Activated CD8-positive, alpha-beta T cell treated with anti-CD3 and anti-CD28 coated beads for 36 hours (primary cell): Measurements from ENCODE around the gene SMPD2. TPM values are rescaled to one million over a fixed set of nuclear protein-coding genes. Genes with fewer than 3 reads are reported as not detected.

Experiments used
- ATAC-seq: fragments of 200-7000 bp; cut with Tn5 transposase; one replicate; pipeline ENCODE4 v1.10.0; 2021; ENCODE audit warnings: mild to moderate bottlenecking, moderate library complexity
- CTCF ChIA-PET: fragments of 350-600 bp; sonication (Branson Sonifier 250); formaldehyde crosslinking; loops from one replicate; lab custom pipeline; 2021; ENCODE audit warnings: antibody characterized with exemption; lab: Charles Lee
- POLR2A ChIA-PET: fragments of 350-600 bp; sonication (Branson Sonifier 250); formaldehyde crosslinking; loops from one replicate; lab custom pipeline; 2021; ENCODE audit warnings: antibody characterized with exemption; lab: Charles Lee
- DNase-seq: peaks from one replicate; pipeline ENCODE4 v3.0.0-alpha.2; 2020
- H3K27ac Mint-ChIP-seq: one replicate; pipeline ENCODE4 v1.8.0; 2021; ENCODE audit warnings: mild to moderate bottlenecking, mixed read lengths
- H3K27me3 Mint-ChIP-seq: one replicate; pipeline ENCODE4 v1.8.0; 2021; ENCODE audit warnings: mixed read lengths
- H3K36me3 Mint-ChIP-seq: one replicate; pipeline ENCODE4 v1.8.0; 2021; ENCODE audit warnings: low read depth, mixed read lengths
- H3K4me1 Mint-ChIP-seq: one replicate; pipeline ENCODE4 v1.8.0; 2021; ENCODE audit warnings: low read depth, mixed read lengths
- H3K4me3 Mint-ChIP-seq: one replicate; pipeline ENCODE4 v1.8.0; 2021; ENCODE audit warnings: mild to moderate bottlenecking, moderate library complexity, mixed read lengths
- H3K9me3 Mint-ChIP-seq: one replicate; pipeline ENCODE4 v1.8.0; 2021; ENCODE audit warnings: mixed read lengths
- CTCF ChIP-seq: fragments of 200-600 bp; IDR thresholded peaks from one replicate; pipeline ENCODE4 v1.8.0; 2022; ENCODE audit warnings: antibody characterized with exemption, mild to moderate bottlenecking
- intact Hi-C: fragments of 100-400 bp; cut with micrococcal nuclease; formaldehyde crosslinking; loops from one replicate; pipeline ENCODE4 v1.10.0; 2022
- total RNA-seq, 2 experiments: library from RNA; stranded (reverse); gene quantifications; one replicate each; pipeline ENCODE4 v1.2.3, GENCODE V29; 2021

Gene SMPD2
- total RNA-seq, 2 experiments from 2014 or later: 8.7 to 9.6 TPM

DNA sequence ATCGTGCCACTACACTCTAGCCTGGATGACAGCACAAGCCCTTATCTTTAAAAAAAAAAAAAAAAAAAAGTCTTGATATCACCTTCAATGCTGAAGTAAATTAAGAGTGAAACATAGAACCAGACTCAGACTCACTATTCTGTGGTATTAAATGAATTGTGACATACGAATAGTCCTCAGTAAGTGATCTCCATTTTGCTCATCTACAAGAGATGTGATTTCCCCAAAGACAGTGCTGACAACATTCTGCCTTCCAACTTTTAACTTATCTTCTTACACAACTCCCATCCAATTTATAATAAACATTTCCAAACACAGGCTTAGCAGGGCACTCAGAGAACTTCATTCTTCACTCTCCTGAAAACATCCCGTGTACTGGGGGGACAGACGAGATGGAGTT lies 34.5 kb downstream of the SMPD2 start:
- ChIA-PET CTCF (no interaction called here), POLR2A (interaction anchor here (1.7 to 2.1 kb wide), 2 partner anchors 11 to 93 kb away, joined by 5 to 10 read pairs; partner anchors contain the start of gene CD164)
- Mint-ChIP-seq H3K27ac (peak overlapping the region; percentile 76), H3K9me3 (no peaks in the 10 kb centered on the region), H3K27me3 (no peaks in the 10 kb centered on the region), H3K4me3 (no peak overlapping the region), H3K4me1 (peaks cover 84% of the 10 kb centered on the region), H3K36me3 (peaks cover 85% of the 10 kb centered on the region)
- TF ChIP-seq CTCF: no peak
- ATAC-seq (peak; percentile 17), DNase-seq (no peak)
- intact Hi-C loops: no loop called here

GRCh38 chr6:109475625-109476024 lies 35.1 kb downstream of the SMPD2 start:
- TF ChIP-seq CTCF: no peak
- Mint-ChIP-seq H3K9me3 (no peaks in the 10 kb centered on the region), H3K36me3 (peaks cover 84% of the 10 kb centered on the region), H3K4me3 (no peak overlapping the region), H3K27me3 (no peaks in the 10 kb centered on the region), H3K4me1 (peaks cover 82% of the 10 kb centered on the region), H3K27ac (no peak overlapping the region)
- no peak for ATAC-seq
- no peak for DNase-seq
- CTCF ChIA-PET: no interaction called here
- POLR2A ChIA-PET: interaction anchor here (1.0 to 2.1 kb wide), 4 partner anchors 12 to 94 kb away, joined by 4 to 10 read pairs (median 4); partner anchors contain the start of genes CD164 and MICAL1
- intact Hi-C loops: no loop called here

GRCh38 chr6:109477184-109477583 lies 36.7 kb downstream of the SMPD2 start:
- Mint-ChIP-seq H3K9me3 (no peaks in the 10 kb centered on the region), H3K4me1 (peaks cover 75% of the 10 kb centered on the region), H3K4me3 (peak overlapping the region; percentile 96), H3K27ac (peak overlapping the region; percentile 69), H3K36me3 (peaks cover 86% of the 10 kb centered on the region), H3K27me3 (no peaks in the 10 kb centered on the region)
- intact Hi-C loops: no loop called here
- DNase-seq (no peak), ATAC-seq (no peak)
- POLR2A ChIA-PET: interaction anchor here (1.3 to 1.9 kb wide), 2 partner anchors 16 to 22 kb away, joined by 4 read pairs; partner anchors contain the start of gene MICAL1
- CTCF ChIA-PET: interaction anchor here (1.1 to 1.5 kb wide), 2 partner anchors 51 to 562 kb away, joined by 3 read pairs; no protein-coding TSS in a partner anchor
- TF ChIP-seq CTCF: no peak

- no peak for ATAC-seq
- ChIA-PET POLR2A (interaction anchor here (1.6 kb wide), 1 partner anchor 22 kb away, joined by 6 read pairs; the partner anchor contains the start of gene MICAL1), CTCF (interaction anchor here (1.4 kb wide), 1 partner anchor 9 kb away, joined by 4 read pairs; no protein-coding TSS in a partner anchor)
- Mint-ChIP-seq H3K27ac (peak overlapping the region; percentile 69), H3K4me1 (peaks cover 69% of the 10 kb centered on the region), H3K4me3 (peak overlapping the region; percentile 96), H3K36me3 (peaks cover 83% of the 10 kb centered on the region), H3K9me3 (no peaks in the 10 kb centered on the region), H3K27me3 (no peaks in the 10 kb centered on the region)
- no peak for TF ChIP-seq CTCF
- intact Hi-C loops: no loop called here
- DNase-seq: no peak
Observed at GRCh38 chr6:109477725-109478124, 37.2 kb downstream of the SMPD2 start.

GRCh38 chr6:109478222-109478805 lies 37.8 kb downstream of the SMPD2 start:
- ChIA-PET CTCF (interaction anchor here (1.4 kb wide), 1 partner anchor 9 kb away, joined by 4 read pairs; no protein-coding TSS in a partner anchor), POLR2A (interaction anchor here (0.8 to 1.6 kb wide), 3 partner anchors 9 to 96 kb away, joined by 3 to 6 read pairs (median 4); partner anchors contain the start of genes CD164 and MICAL1)
- peak overlapping the region; percentile 96 for H3K4me3 Mint-ChIP-seq
- no peaks in the 10 kb centered on the region for H3K9me3 Mint-ChIP-seq
- no peak for TF ChIP-seq CTCF
- H3K27ac Mint-ChIP-seq: peak overlapping the region; percentile 80
- no peak for DNase-seq
- H3K4me1 Mint-ChIP-seq: peaks cover 64% of the 10 kb centered on the region
- no peak for ATAC-seq
- H3K36me3 Mint-ChIP-seq: peaks cover 77% of the 10 kb centered on the region
- intact Hi-C loops: no loop called here
- no peaks in the 10 kb centered on the region for H3K27me3 Mint-ChIP-seq
